K562 (cell line): ENCODE measurements around the gene TBRG4.

Source experiments
- ADNP ChIP-seq: fragments of 200-800 bp; sonication (Bioruptor generic); IDR thresholded peaks from 2 replicates; pipeline ENCODE4 v1.6.1; 2016; ENCODE audit warnings: missing genetic modification characterization, missing compliant biosample characterization
- IFI16 ChIP-seq: fragments of 250-450 bp; sonication (Bioruptor Pico); IDR thresholded peaks from 2 replicates; pipeline ENCODE4 v2.1.2; 2022; ENCODE audit warnings: mild to moderate bottlenecking, inconsistent platforms
- KDM5B ChIP-seq: fragments of 200-600 bp; sonication (generic); IDR thresholded peaks from 2 replicates; pipeline ENCODE4 v1.6.1; 2012; ENCODE audit warnings: low read depth, mild to moderate bottlenecking, moderate library complexity, low read length, control low read depth, inconsistent platforms; ENCODE audit not compliant: insufficient replicate concordance
- NFIX ChIP-seq: fragments of 250-450 bp; sonication (Bioruptor Pico); IDR thresholded peaks from 2 replicates; pipeline ENCODE4 v1.4.0; 2020; ENCODE audit warnings: low read depth, mild to moderate bottlenecking, moderate library complexity
- RCOR1 ChIP-seq, 2 experiments: IDR thresholded peaks; 2 replicates each; pipeline ENCODE4 v1.6.1; 2012; ENCODE audit warnings: low read depth in 2 of 2, low read length in 2 of 2, borderline replicate concordance in 1 of 2, improper control_type of control experiment in 1 of 2
- ZBTB7A ChIP-seq: IDR thresholded peaks from 2 replicates; pipeline ENCODE4 v1.6.1; 2011; ENCODE audit warnings: low read depth, mild to moderate bottlenecking, low read length, moderate library complexity, borderline replicate concordance; ENCODE audit not compliant: control insufficient read depth
- ZNF12 ChIP-seq: sonication (generic); formaldehyde crosslinking; IDR thresholded peaks from 2 replicates; pipeline ENCODE4 v1.4.0; 2020; ENCODE audit warnings: mild to moderate bottlenecking, missing genetic modification reagents
- ZNF121 ChIP-seq: sonication (generic); formaldehyde crosslinking; conservative IDR thresholded peaks from 2 replicates; pipeline ENCODE4 v1.8.0; 2022; ENCODE audit warnings: missing genetic modification reagents
- TF ChIP-seq, protein P1 (sequence below): sonication (generic); formaldehyde crosslinking; IDR thresholded peaks from 2 replicates; pipeline ENCODE4 v1.8.0; 2022; ENCODE audit warnings: missing genetic modification reagents, mild to moderate bottlenecking, borderline replicate concordance
- TF ChIP-seq, protein P2 (sequence below): sonication (generic); formaldehyde crosslinking; IDR thresholded peaks from 2 replicates; pipeline ENCODE4 v1.8.0; 2022; ENCODE audit warnings: mild to moderate bottlenecking, missing genetic modification reagents
- TF ChIP-seq, protein P3 (sequence below), 3 experiments: IDR thresholded peaks in 2 of 3; conservative IDR thresholded peaks in 1 of 3; 2 replicates each; pipeline ENCODE4 v1.5.1; 2011 to 2012; ENCODE audit warnings: low read length in 3 of 3, mild to moderate bottlenecking in 3 of 3, control low read depth in 2 of 3, improper control_type of control experiment in 1 of 3, inconsistent platforms in 1 of 3, low read depth in 1 of 3, mixed read lengths in 1 of 3, moderate library complexity in 1 of 3; ENCODE audit not compliant: insufficient read depth in 2 of 3
- TF ChIP-seq, protein P4 (sequence below): fragments of 250-450 bp; sonication (Bioruptor Pico); IDR thresholded peaks from 2 replicates; pipeline ENCODE4 v1.8.0; 2021; ENCODE audit warnings: borderline replicate concordance, mild to moderate bottlenecking, moderate library complexity; ENCODE audit not compliant: poor library complexity, severe bottlenecking

DNA sequence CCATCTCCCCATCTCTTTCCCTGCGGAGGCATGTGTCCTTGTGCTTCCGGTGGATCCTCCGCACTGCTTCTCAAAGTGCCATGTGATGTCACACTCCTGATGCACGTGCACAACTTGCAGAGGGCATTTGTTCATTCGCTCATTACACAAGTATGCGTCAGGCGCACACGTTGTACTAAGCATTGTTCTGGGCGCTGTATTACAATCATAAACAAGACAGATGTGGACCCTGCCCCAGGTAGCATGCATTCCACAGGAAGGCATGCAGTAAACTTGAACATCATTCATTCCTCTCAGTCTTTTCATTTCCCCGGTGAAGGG is 37.1 kb upstream of the TBRG4 start:
- TF ChIP-seq, protein P1, sequence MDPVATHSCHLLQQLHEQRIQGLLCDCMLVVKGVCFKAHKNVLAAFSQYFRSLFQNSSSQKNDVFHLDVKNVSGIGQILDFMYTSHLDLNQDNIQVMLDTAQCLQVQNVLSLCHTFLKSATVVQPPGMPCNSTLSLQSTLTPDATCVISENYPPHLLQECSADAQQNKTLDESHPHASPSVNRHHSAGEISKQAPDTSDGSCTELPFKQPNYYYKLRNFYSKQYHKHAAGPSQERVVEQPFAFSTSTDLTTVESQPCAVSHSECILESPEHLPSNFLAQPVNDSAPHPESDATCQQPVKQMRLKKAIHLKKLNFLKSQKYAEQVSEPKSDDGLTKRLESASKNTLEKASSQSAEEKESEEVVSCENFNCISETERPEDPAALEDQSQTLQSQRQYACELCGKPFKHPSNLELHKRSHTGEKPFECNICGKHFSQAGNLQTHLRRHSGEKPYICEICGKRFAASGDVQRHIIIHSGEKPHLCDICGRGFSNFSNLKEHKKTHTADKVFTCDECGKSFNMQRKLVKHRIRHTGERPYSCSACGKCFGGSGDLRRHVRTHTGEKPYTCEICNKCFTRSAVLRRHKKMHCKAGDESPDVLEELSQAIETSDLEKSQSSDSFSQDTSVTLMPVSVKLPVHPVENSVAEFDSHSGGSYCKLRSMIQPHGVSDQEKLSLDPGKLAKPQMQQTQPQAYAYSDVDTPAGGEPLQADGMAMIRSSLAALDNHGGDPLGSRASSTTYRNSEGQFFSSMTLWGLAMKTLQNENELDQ (CRISPR knock-in tag): no peak
- TF ChIP-seq KDM5B: no peak
- TF ChIP-seq, protein P2, sequence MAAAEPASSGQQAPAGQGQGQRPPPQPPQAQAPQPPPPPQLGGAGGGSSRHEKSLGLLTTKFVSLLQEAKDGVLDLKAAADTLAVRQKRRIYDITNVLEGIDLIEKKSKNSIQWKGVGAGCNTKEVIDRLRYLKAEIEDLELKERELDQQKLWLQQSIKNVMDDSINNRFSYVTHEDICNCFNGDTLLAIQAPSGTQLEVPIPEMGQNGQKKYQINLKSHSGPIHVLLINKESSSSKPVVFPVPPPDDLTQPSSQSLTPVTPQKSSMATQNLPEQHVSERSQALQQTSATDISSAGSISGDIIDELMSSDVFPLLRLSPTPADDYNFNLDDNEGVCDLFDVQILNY: no peak
- TF ChIP-seq RCOR1 (IDR thresholded peaks at IDR 0.05; ENCODE audit: borderline replicate concordance in 1 of 2, low read depth in 2 of 2, low read length in 2 of 2): no peak
- TF ChIP-seq IFI16 (CRISPR knock-in tag): no peak
- TF ChIP-seq, protein P3, sequence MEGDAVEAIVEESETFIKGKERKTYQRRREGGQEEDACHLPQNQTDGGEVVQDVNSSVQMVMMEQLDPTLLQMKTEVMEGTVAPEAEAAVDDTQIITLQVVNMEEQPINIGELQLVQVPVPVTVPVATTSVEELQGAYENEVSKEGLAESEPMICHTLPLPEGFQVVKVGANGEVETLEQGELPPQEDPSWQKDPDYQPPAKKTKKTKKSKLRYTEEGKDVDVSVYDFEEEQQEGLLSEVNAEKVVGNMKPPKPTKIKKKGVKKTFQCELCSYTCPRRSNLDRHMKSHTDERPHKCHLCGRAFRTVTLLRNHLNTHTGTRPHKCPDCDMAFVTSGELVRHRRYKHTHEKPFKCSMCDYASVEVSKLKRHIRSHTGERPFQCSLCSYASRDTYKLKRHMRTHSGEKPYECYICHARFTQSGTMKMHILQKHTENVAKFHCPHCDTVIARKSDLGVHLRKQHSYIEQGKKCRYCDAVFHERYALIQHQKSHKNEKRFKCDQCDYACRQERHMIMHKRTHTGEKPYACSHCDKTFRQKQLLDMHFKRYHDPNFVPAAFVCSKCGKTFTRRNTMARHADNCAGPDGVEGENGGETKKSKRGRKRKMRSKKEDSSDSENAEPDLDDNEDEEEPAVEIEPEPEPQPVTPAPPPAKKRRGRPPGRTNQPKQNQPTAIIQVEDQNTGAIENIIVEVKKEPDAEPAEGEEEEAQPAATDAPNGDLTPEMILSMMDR (IDR thresholded peaks at IDR 0.05 in 2 of 3, conservative IDR thresholded peaks at IDR 0.05 in 1 of 3; ENCODE audit: insufficient read depth in 2 of 3, low read depth in 1 of 3, low read length in 3 of 3): no peak
- no peak for TF ChIP-seq ZNF12
- no peak for TF ChIP-seq ADNP (tag)
- TF ChIP-seq, protein P4, sequence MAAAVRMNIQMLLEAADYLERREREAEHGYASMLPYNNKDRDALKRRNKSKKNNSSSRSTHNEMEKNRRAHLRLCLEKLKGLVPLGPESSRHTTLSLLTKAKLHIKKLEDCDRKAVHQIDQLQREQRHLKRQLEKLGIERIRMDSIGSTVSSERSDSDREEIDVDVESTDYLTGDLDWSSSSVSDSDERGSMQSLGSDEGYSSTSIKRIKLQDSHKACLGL (CRISPR knock-in tag): no peak
- TF ChIP-seq ZNF121 (CRISPR knock-in tag): no peak
- no peak for TF ChIP-seq ZBTB7A
- no peak for TF ChIP-seq NFIX (CRISPR knock-in tag)
